HG02840 (cell line): ENCODE data around the gene AGR2.

Experiments used
- ATAC-seq: cut with Tn5 transposase; IDR thresholded peaks from one replicate; pipeline ENCODE4 v1.9.1; 2021; ENCODE audit warnings: mild to moderate bottlenecking, moderate library complexity, moderate number of reproducible peaks; ENCODE audit not compliant: unreplicated experiment, low FRiP score

AGR2 gene

GRCh38 chr7:16815001-16815400 lies 10.2 kb upstream of the AGR2 start:
- ATAC-seq, result no peak

- no peak for ATAC-seq
These were observed 8.4 kb upstream of the AGR2 start for GRCh38 chr7:16813232-16813616.

- ATAC-seq, result no peak
These were observed 7.9 kb upstream of the AGR2 start for GRCh38 chr7:16812542-16813231.

- no peak for ATAC-seq
These were observed 6.8 kb upstream of the AGR2 start for GRCh38 chr7:16811551-16811950.

- no peak for ATAC-seq
These were observed 5.8 kb upstream of the AGR2 start for GRCh38 chr7:16810573-16810972.

- no peak for ATAC-seq
These were observed 5.3 kb upstream of the AGR2 start for GRCh38 chr7:16810112-16810511.

- no peak for ATAC-seq
These were observed 642 bp upstream of the AGR2 start for GRCh38 chr7:16805441-16805840.

- ATAC-seq, result no peak
These were observed 722 bp downstream of the AGR2 start for GRCh38 chr7:16803881-16804673.

GRCh38 chr7:16803125-16803524 lies 1.7 kb downstream of the AGR2 start:
- ATAC-seq, result no peak

- no peak for ATAC-seq
These were observed 3.2 kb downstream of the AGR2 start for GRCh38 chr7:16801579-16801978.

- no peak for ATAC-seq
These were observed 3.7 kb downstream of the AGR2 start for GRCh38 chr7:16801111-16801542.

GRCh38 chr7:16795624-16796023 lies 9.2 kb downstream of the AGR2 start:
- ATAC-seq, result no peak

- no peak for ATAC-seq
These were observed 9.8 kb downstream of the AGR2 start for GRCh38 chr7:16794986-16795385.

GRCh38 chr7:16791905-16792698 lies 12.7 kb downstream of the AGR2 start:
- no peak for ATAC-seq

- no peak for ATAC-seq
These were observed 13.7 kb downstream of the AGR2 start for GRCh38 chr7:16791071-16791470.

- no peak for ATAC-seq
These were observed 17.7 kb downstream of the AGR2 start for GRCh38 chr7:16787127-16787526.

GRCh38 chr7:16786257-16786656 lies 18.5 kb downstream of the AGR2 start:
- no peak for ATAC-seq

GRCh38 chr7:16785846-16786245 lies 19.0 kb downstream of the AGR2 start:
- no peak for ATAC-seq

GRCh38 chr7:16785321-16785720 lies 19.5 kb downstream of the AGR2 start:
- no peak for ATAC-seq

- ATAC-seq, result no peak
These were observed 24.2 kb downstream of the AGR2 start for GRCh38 chr7:16780596-16780995.

GRCh38 chr7:16779051-16779450 lies 25.7 kb downstream of the AGR2 start:
- no peak for ATAC-seq
